Duodenal mucosa (tissue), 2 donors: ENCODE measurements around the gene VIPR2.

Experiments used
- H3K27ac ChIP-seq: one replicate; pipeline ENCODE4 v1.7.0; 2013; ENCODE audit warnings: low read depth, low read length
- H3K27me3 ChIP-seq, 2 donors: one replicate each; pipeline ENCODE4 v1.7.0; 2013; ENCODE audit warnings: low read length in 2 of 2, control low read depth in 1 of 2; ENCODE audit not compliant: insufficient read depth in 2 of 2, control insufficient read depth in 1 of 2
- H3K36me3 ChIP-seq, 2 donors: one replicate each; pipeline ENCODE4 v1.7.0; 2013; ENCODE audit warnings: low read length in 2 of 2, control low read depth in 1 of 2; ENCODE audit not compliant: insufficient read depth in 2 of 2, control insufficient read depth in 1 of 2
- H3K4me1 ChIP-seq, 2 donors: one replicate each; pipeline ENCODE4 v1.7.0; 2013; ENCODE audit warnings: low read length in 2 of 2, control low read depth in 1 of 2; ENCODE audit not compliant: insufficient read depth in 2 of 2, control insufficient read depth in 1 of 2
- H3K4me3 ChIP-seq, 2 donors: one replicate each; pipeline ENCODE4 v1.7.0; 2013; ENCODE audit warnings: low read length in 2 of 2, low read depth in 1 of 2
- H3K9ac ChIP-seq, 2 donors: one replicate each; pipeline ENCODE4 v1.7.0; 2013; ENCODE audit warnings: low read length in 2 of 2, low read depth in 1 of 2
- H3K9me3 ChIP-seq, 2 donors: one replicate each; pipeline ENCODE4 v1.7.0; 2013; ENCODE audit warnings: low read length in 2 of 2, control low read depth in 1 of 2; ENCODE audit not compliant: control insufficient read depth in 1 of 2

Gene VIPR2

DNA sequence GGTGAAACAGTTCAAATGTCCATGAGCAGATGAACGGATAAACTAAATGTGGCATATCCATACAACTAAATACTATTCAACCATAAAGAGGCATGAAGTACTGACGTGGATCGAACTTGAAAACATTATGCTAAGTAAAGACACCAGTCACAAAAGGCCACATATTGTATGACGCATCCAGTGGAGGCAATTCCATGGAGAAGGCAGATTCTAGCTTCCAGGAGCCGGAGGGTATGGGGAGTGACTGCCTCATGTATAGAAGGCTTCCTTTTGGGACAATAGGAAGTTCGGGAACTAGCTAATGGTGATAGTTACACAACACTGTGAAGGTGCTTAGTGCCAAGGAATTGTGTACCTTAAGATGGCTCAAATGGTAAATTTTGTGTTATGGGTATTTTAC is 98.4 kb downstream of the VIPR2 start:
- no peaks in the 10 kb centered on the region for H3K36me3 ChIP-seq
- no peaks in the 10 kb centered on the region for H3K4me1 ChIP-seq
- H3K4me3 ChIP-seq, result no peak overlapping the region
- H3K27ac ChIP-seq, result no peak overlapping the region
- H3K9ac ChIP-seq, result no peak overlapping the region
- no peaks in the 10 kb centered on the region for H3K27me3 ChIP-seq
- no peaks in the 10 kb centered on the region for H3K9me3 ChIP-seq

GRCh38 chr7:159045839-159046238 is 98.8 kb downstream of the VIPR2 start:
- Histone ChIP-seq H3K36me3 (no peaks in the 10 kb centered on the region), H3K9me3 (no peaks in the 10 kb centered on the region), H3K27me3 (no peaks in the 10 kb centered on the region), H3K9ac (no peak overlapping the region), H3K4me1 (no peaks in the 10 kb centered on the region), H3K27ac (no peak overlapping the region), H3K4me3 (no peak overlapping the region)

GRCh38 chr7:159042581-159043101 is 102.0 kb downstream of the VIPR2 start:
- H3K4me1 ChIP-seq, result peaks cover 0 to 3% of the 10 kb centered on the region in 2 donors
- no peak overlapping the region for H3K4me3 ChIP-seq
- H3K9ac ChIP-seq, result no peak overlapping the region
- H3K36me3 ChIP-seq, result no peaks in the 10 kb centered on the region
- H3K27me3 ChIP-seq, result no peaks in the 10 kb centered on the region
- no peaks in the 10 kb centered on the region for H3K9me3 ChIP-seq
- H3K27ac ChIP-seq, result no peak overlapping the region

DNA sequence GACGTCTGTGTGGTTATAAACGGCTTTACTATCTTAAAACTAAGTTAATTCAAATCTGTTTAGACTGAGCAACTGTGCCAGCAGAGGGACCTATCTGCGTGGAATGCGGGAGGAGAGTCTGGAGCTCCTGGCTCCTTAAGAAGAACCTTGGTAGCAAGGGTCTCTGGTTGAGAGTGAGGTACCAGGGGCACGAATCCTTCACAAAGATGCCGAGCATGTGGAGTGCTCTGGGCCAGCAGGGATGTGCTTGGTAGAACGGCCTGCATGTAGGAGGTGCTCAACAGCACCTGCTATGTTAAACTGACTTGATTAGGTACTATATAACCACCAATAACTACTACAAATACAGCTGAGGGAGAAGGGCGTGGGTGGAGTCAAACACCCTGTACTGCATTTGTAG is 102.6 kb downstream of the VIPR2 start:
- Histone ChIP-seq H3K9ac (no peak overlapping the region), H3K27ac (no peak overlapping the region), H3K4me1 (peaks cover 2 to 4% of the 10 kb centered on the region in 2 donors), H3K27me3 (no peaks in the 10 kb centered on the region), H3K4me3 (no peak overlapping the region), H3K36me3 (no peaks in the 10 kb centered on the region), H3K9me3 (no peaks in the 10 kb centered on the region)

DNA sequence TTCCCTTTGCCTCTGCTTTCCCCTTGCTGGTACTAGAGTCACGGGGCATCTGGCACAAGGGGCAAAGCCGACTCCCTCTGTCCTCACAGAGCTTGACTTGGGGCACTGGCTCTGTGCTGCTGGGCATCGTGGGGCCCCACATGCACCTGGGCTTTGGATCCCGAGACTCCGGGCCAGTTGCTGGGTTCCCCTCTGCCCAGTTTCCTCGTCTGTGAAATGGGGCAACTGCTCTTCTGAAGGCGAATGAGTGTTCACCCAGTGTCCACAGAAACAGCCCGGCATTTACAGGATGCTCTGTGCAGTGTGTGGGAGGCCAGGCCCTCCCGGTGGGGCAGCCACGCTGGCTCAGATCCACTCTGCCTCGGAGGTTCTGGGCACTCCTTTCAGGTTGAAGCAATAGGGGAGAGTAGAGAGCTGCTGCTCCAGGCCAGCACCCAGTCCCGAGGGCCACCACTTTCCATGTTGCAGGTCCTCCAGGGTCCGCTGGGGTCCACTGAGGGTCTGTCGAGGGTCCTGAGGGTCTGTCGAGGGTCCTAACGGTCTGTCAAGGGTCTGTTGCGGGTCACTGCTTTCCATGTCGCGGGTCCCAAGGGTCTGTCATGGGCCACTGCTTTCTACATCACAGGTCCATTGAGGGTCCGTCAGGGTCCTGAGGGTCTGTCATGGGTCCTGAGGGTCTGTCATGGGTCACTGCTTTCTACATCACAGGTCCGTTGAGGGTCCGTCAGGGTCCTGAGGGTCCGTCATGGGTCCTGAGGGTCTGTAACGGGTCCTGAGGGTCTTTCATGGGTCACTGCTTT is 103.6 kb downstream of the VIPR2 start:
- H3K27me3 ChIP-seq, result no peaks in the 10 kb centered on the region
- no peak overlapping the region for H3K9ac ChIP-seq
- no peaks in the 10 kb centered on the region for H3K36me3 ChIP-seq
- H3K27ac ChIP-seq, result no peak overlapping the region
- H3K9me3 ChIP-seq, result no peaks in the 10 kb centered on the region
- peaks cover 8 to 11% of the 10 kb centered on the region in 2 donors for H3K4me1 ChIP-seq
- H3K4me3 ChIP-seq, result no peak overlapping the region

GRCh38 chr7:159040146-159040545 is 104.5 kb downstream of the VIPR2 start:
- H3K36me3 ChIP-seq, result no peaks in the 10 kb centered on the region
- H3K4me1 ChIP-seq, result peaks cover 8 to 11% of the 10 kb centered on the region in 2 donors
- H3K27ac ChIP-seq, result no peak overlapping the region
- H3K4me3 ChIP-seq, result no peak overlapping the region
- H3K27me3 ChIP-seq, result no peaks in the 10 kb centered on the region
- no peak overlapping the region for H3K9ac ChIP-seq
- H3K9me3 ChIP-seq, result no peaks in the 10 kb centered on the region

DNA sequence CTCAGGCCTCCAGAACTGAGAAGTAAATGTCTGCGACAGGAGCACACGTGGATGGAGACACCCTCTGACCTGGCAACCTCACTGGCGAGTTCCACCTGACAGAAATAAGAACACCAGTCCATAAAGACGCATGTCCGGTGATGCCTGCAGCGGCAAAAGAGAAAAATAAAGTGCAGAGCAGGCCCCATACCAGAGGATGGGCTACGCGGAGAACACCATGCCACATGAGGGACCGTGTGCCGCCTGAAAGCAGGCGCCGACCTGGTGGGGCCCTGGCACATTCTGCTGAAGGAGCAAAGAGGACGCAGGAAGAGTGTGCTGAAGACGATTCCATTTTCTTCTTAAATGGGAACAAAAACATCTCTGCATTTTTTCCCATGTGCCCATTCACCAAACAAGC is 105.0 kb downstream of the VIPR2 start:
- H3K4me3 ChIP-seq, result no peak overlapping the region
- H3K9me3 ChIP-seq, result no peaks in the 10 kb centered on the region
- H3K27ac ChIP-seq, result no peak overlapping the region
- no peak overlapping the region for H3K9ac ChIP-seq
- H3K4me1 ChIP-seq, result peaks cover 8 to 11% of the 10 kb centered on the region in 2 donors
- H3K36me3 ChIP-seq, result no peaks in the 10 kb centered on the region
- no peaks in the 10 kb centered on the region for H3K27me3 ChIP-seq

- no peaks in the 10 kb centered on the region for H3K27me3 ChIP-seq
Observed at GRCh38 chr7:159038066-159038465, 106.6 kb downstream of the VIPR2 start.

DNA sequence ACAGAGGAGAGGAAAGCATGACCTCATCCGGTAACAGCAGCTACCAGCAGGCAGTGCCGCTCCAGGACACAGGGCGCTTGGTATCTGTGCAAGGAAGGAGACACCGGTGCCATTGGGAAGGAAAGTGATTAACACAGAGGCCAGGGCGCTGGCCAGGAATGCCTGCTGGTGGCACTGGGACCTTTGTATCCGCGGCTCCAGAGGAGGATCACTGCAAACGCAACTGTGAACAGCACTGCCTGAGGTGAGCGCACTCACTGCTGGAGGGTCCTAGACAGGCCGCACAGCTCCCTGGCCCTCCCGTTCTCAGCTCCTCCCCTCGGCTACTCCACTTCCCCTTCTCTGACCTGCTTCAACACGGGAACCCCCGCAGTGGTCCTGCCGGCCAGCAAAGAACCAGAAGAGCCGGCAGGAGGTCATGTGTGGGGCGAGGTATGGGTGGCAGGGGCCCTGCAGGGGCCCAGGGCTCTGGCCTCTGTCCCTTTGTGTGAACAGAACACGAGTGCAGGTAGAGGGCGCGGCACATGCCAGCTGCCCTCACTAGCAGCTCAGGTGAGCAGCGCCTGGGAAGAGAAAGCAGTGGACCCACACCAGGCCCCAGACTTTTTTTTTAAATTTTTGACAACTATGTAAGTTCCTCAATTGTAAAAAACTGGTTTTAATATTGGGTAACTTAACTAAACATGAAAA is 107.6 kb downstream of the VIPR2 start:
- Histone ChIP-seq H3K4me3 (no peak overlapping the region), H3K9me3 (no peaks in the 10 kb centered on the region), H3K9ac (no peak overlapping the region), H3K36me3 (no peaks in the 10 kb centered on the region), H3K27me3 (no peaks in the 10 kb centered on the region), H3K27ac (no peak overlapping the region), H3K4me1 (peaks cover 10 to 11% of the 10 kb centered on the region in 2 donors)

More at GRCh38 chr7:159038066-159038465, 106.6 kb downstream of the VIPR2 start:
- no peak overlapping the region for H3K9ac ChIP-seq
- no peaks in the 10 kb centered on the region for H3K36me3 ChIP-seq
- H3K4me3 ChIP-seq, result no peak overlapping the region
- no peaks in the 10 kb centered on the region for H3K9me3 ChIP-seq
- H3K4me1 ChIP-seq, result peaks cover 8 to 11% of the 10 kb centered on the region in 2 donors
- H3K27ac ChIP-seq, result no peak overlapping the region

GRCh38 chr7:159035571-159036073 is 109.0 kb downstream of the VIPR2 start:
- Histone ChIP-seq H3K9ac (no peak overlapping the region), H3K27me3 (no peaks in the 10 kb centered on the region), H3K4me1 (peaks cover 12 to 18% of the 10 kb centered on the region in 2 donors), H3K4me3 (no peak overlapping the region), H3K36me3 (no peaks in the 10 kb centered on the region), H3K27ac (no peak overlapping the region), H3K9me3 (no peaks in the 10 kb centered on the region)
